ENCODE results near the gene JAK1. TPM values are rescaled to one million over a fixed set of nuclear protein-coding genes. Genes with fewer than 3 reads are reported as not detected.

The JAK1 gene
- total and polyA plus RNA-seq, 2 experiments from 2014 or later, result 8.0 to 19.5 TPM

GRCh38 chr1:65003316-65003664 lies 36.9 kb upstream of the JAK1 start (continued):
- TF ChIP-seq, protein P1, sequence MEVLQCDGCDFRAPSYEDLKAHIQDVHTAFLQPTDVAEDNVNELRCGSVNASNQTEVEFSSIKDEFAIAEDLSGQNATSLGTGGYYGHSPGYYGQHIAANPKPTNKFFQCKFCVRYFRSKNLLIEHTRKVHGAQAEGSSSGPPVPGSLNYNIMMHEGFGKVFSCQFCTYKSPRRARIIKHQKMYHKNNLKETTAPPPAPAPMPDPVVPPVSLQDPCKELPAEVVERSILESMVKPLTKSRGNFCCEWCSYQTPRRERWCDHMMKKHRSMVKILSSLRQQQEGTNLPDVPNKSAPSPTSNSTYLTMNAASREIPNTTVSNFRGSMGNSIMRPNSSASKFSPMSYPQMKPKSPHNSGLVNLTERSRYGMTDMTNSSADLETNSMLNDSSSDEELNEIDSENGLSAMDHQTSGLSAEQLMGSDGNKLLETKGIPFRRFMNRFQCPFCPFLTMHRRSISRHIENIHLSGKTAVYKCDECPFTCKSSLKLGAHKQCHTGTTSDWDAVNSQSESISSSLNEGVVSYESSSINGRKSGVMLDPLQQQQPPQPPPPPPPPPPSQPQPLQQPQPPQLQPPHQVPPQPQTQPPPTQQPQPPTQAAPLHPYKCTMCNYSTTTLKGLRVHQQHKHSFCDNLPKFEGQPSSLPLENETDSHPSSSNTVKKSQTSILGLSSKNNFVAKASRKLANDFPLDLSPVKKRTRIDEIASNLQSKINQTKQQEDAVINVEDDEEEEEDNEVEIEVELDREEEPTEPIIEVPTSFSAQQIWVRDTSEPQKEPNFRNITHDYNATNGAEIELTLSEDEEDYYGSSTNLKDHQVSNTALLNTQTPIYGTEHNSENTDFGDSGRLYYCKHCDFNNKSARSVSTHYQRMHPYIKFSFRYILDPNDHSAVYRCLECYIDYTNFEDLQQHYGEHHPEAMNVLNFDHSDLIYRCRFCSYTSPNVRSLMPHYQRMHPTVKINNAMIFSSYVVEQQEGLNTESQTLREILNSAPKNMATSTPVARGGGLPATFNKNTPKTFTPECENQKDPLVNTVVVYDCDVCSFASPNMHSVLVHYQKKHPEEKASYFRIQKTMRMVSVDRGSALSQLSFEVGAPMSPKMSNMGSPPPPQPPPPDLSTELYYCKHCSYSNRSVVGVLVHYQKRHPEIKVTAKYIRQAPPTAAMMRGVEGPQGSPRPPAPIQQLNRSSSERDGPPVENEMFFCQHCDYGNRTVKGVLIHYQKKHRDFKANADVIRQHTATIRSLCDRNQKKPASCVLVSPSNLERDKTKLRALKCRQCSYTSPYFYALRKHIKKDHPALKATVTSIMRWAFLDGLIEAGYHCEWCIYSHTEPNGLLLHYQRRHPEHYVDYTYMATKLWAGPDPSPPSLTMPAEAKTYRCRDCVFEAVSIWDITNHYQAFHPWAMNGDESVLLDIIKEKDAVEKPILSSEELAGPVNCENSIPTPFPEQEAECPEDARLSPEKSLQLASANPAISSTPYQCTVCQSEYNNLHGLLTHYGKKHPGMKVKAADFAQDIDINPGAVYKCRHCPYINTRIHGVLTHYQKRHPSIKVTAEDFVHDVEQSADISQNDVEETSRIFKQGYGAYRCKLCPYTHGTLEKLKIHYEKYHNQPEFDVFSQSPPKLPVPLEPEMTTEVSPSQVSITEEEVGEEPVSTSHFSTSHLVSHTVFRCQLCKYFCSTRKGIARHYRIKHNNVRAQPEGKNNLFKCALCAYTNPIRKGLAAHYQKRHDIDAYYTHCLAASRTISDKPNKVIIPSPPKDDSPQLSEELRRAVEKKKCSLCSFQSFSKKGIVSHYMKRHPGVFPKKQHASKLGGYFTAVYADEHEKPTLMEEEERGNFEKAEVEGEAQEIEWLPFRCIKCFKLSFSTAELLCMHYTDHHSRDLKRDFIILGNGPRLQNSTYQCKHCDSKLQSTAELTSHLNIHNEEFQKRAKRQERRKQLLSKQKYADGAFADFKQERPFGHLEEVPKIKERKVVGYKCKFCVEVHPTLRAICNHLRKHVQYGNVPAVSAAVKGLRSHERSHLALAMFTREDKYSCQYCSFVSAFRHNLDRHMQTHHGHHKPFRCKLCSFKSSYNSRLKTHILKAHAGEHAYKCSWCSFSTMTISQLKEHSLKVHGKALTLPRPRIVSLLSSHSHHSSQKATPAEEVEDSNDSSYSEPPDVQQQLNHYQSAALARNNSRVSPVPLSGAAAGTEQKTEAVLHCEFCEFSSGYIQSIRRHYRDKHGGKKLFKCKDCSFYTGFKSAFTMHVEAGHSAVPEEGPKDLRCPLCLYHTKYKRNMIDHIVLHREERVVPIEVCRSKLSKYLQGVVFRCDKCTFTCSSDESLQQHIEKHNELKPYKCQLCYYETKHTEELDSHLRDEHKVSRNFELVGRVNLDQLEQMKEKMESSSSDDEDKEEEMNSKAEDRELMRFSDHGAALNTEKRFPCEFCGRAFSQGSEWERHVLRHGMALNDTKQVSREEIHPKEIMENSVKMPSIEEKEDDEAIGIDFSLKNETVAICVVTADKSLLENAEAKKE (CRISPR knock-in tag; IDR thresholded peaks at IDR 0.05), result no peak
- TF ChIP-seq JUNB (IDR thresholded peaks at IDR 0.05; ENCODE audit: unreplicated experiment) (no peak), ZNF331 (CRISPR knock-in tag; IDR thresholded peaks at IDR 0.05; ENCODE audit: low read depth) (no peak), POLR2AphosphoS5 (IDR thresholded peaks at IDR 0.05; ENCODE audit: low read depth) (no peak), ZNF114 (CRISPR knock-in tag; IDR thresholded peaks at IDR 0.05) (no peak), CTCF (conservative IDR thresholded peaks at IDR 0.05; ENCODE audit: low read depth in 2 of 2) (no peak), CREB1 (CRISPR knock-in tag; IDR thresholded peaks at IDR 0.05; ENCODE audit: low read depth) (no peak), EZH2 (IDR thresholded peaks at IDR 0.05; ENCODE audit: low read depth, unreplicated experiment) (no peak), NANOG (IDR thresholded peaks at IDR 0.05; ENCODE audit: borderline replicate concordance) (no peak)

All from GM23338 (cell line).